Measurements from ENCODE around the gene SATB1. TPM values are rescaled to one million over a fixed set of nuclear protein-coding genes. Genes with fewer than 3 reads are reported as not detected.

The SATB1 gene
- total and polyA plus RNA-seq, 2 of the 8 experiments (the other 6 are each of a cell fraction or from before 2014, with no cell fraction given): 18.8 to 28.0 TPM

DNA sequence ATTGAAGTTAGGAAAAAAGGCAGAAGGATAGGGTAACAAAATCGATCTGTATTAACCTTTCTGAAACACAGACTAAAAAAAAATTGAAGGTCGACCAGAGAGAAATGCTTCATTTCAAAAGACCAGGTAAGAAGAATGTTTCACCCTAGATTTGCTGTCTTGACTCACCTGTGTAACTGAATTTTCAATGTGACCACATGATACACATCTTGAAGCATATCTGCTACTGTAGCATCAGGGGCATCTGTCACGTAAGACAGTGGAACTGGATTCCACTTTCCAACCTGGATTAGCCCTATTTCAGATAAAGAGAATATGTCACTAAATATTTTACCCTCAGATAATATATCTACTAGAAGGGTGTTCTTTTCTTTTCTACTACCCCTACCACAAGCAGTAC lies 9.3 kb downstream of the SATB1 start:
- H2BK12ac ChIP-seq (ENCODE audit: low read depth, low read length): no peak overlapping the region
- no peak overlapping the region for H2AFZ ChIP-seq (ENCODE audit: low read length)
- CTCF ChIA-PET (ENCODE audit: partially characterized antibody): no interaction called here
- no peak overlapping the region for H3K4me2 ChIP-seq (ENCODE audit: insufficient read depth in 1 of 2, low read depth in 2 of 2, low read length in 2 of 2)
- no peak overlapping the region for H4K91ac ChIP-seq (replicated peaks; ENCODE audit: insufficient read length, low read length)
- H3K79me1 ChIP-seq (ENCODE audit: low read depth, low read length): no peaks in the 10 kb centered on the region
- no peak overlapping the region for H3K18ac ChIP-seq (ENCODE audit: extremely low read depth, low read length)
- DNase-seq (ENCODE audit: low read depth in 1 of 2, low spot score in 2 of 2) (no peak), FAIRE-seq (no peak)
- no peak overlapping the region for H3K4ac ChIP-seq (replicated peaks; ENCODE audit: insufficient read length, low read depth, low read length)
- POLR2A ChIA-PET (ENCODE audit: partially characterized antibody): no interaction called here
- H3K9ac ChIP-seq (replicated peaks in 1 of 4; ENCODE audit: extremely low read depth in 1 of 4, low read depth in 3 of 4, low read length in 3 of 4): no peak overlapping the region
- no peak overlapping the region for H2BK20ac ChIP-seq (ENCODE audit: low read length)
- H3K4me1 ChIP-seq (replicated peaks in 1 of 4; ENCODE audit: control insufficient read depth in 3 of 4, insufficient read depth in 4 of 4, low read length in 3 of 4): no peaks in the 10 kb centered on the region
- H3K27ac ChIP-seq (ENCODE audit: low read depth, low read length): no peak overlapping the region
- no peaks in the 10 kb centered on the region for H3K9me3 ChIP-seq (ENCODE audit: insufficient read depth in 2 of 2, low read depth in 1 of 2, low read length in 1 of 2)
- no peak overlapping the region for H4K5ac ChIP-seq (ENCODE audit: insufficient read length, low read depth, low read length)
- H3K27me3 ChIP-seq (replicated peaks in 1 of 4; ENCODE audit: control insufficient read depth in 3 of 4, extremely low read depth in 1 of 4, insufficient read depth in 3 of 4, low read length in 3 of 4): no peaks in the 10 kb centered on the region
- no peak overlapping the region for H3K14ac ChIP-seq (ENCODE audit: insufficient read length)
- no peak overlapping the region for H3K4me3 ChIP-seq (ENCODE audit: extremely low read depth in 1 of 4, insufficient read depth in 2 of 4, low read depth in 3 of 4, low read length in 4 of 4)
- H4K20me1 ChIP-seq (replicated peaks in 1 of 2; ENCODE audit: control insufficient read depth in 1 of 2, insufficient read depth in 2 of 2, low read length in 2 of 2): no peaks in the 10 kb centered on the region
- H3K56ac ChIP-seq (replicated peaks; ENCODE audit: insufficient read length, low read depth, low read length): no peak overlapping the region
- no peaks in the 10 kb centered on the region for H3K23me2 ChIP-seq (ENCODE audit: low read depth, low read length)
- H2BK5ac ChIP-seq (ENCODE audit: low read depth, low read length): no peak overlapping the region
- no peak overlapping the region for H2BK120ac ChIP-seq (replicated peaks; ENCODE audit: low read depth, low read length)
- no peak overlapping the region for H3K23ac ChIP-seq (ENCODE audit: insufficient read length)
- peaks cover 4 to 30% (median 12%) of the 10 kb centered on the region in 4 experiments; a peak in 6 of 8 replicates for H3K36me3 ChIP-seq (ENCODE audit: control insufficient read depth in 2 of 4, insufficient read depth in 4 of 4, low read length in 3 of 4)
- WGBS, 2 experiments (ENCODE audit: extremely low coverage in 1 of 2, insufficient coverage in 1 of 2, insufficient read length in 1 of 2, insufficient replicate concordance in 2 of 2, low coverage in 1 of 2, low lambda C conversion rate in 2 of 2, missing lambda C conversion rate in 1 of 2): 86% methylated on average over 3 of the region's 3 CpGs; no CpG with 5 or more reads in 1 of the 2 experiments
- no peak overlapping the region for H2AK5ac ChIP-seq (ENCODE audit: low read depth, low read length)
- no peaks in the 10 kb centered on the region for H3K79me2 ChIP-seq (ENCODE audit: control insufficient read depth in 1 of 2, insufficient read depth in 2 of 2, low read length in 2 of 2)
- no peak overlapping the region for H2BK15ac ChIP-seq (ENCODE audit: low read length)
- no peak overlapping the region for H4K8ac ChIP-seq (ENCODE audit: extremely low read depth, insufficient read depth, low read length)
- TF ChIP-seq TCF12 (IDR thresholded peaks at IDR 0.05; ENCODE audit: low read depth, low read length) (no peak), POLR2A (IDR thresholded peaks at IDR 0.05; ENCODE audit: control extremely low read depth in 1 of 2, low read depth in 2 of 2, low read length in 2 of 2) (no peak), TAF7 (optimal IDR thresholded peaks at IDR 0.05; ENCODE audit: borderline replicate concordance, low read depth, low read length) (no peak), SP4 (IDR thresholded peaks at IDR 0.05; ENCODE audit: low read length) (no peak), BCL11A (IDR thresholded peaks at IDR 0.05; ENCODE audit: low read depth in 2 of 2, low read length in 2 of 2) (no peak), GTF2F1 (IDR thresholded peaks at IDR 0.05; ENCODE audit: borderline replicate concordance, low read depth, low read length) (no peak), SRF (IDR thresholded peaks at IDR 0.05; ENCODE audit: low read depth, low read length) (no peak), CBX8 (IDR thresholded peaks at IDR 0.05; ENCODE audit: borderline replicate concordance, low read depth, low read length) (no peak), YY1 (IDR thresholded peaks at IDR 0.05; ENCODE audit: low read depth, low read length) (no peak), SIRT6 (IDR thresholded peaks at IDR 0.05; ENCODE audit: low read length) (no peak), RXRA (IDR thresholded peaks at IDR 0.05; ENCODE audit: insufficient read depth, low read depth, low read length) (no peak), SIN3A (conservative IDR thresholded peaks at IDR 0.05 in 1 of 2, IDR thresholded peaks at IDR 0.05 in 1 of 2; ENCODE audit: low read depth in 1 of 2, low read length in 2 of 2) (no peak), SAP30 (IDR thresholded peaks at IDR 0.05; ENCODE audit: insufficient read depth, insufficient replicate concordance, low read length) (no peak)
- TF ChIP-seq, protein P1, sequence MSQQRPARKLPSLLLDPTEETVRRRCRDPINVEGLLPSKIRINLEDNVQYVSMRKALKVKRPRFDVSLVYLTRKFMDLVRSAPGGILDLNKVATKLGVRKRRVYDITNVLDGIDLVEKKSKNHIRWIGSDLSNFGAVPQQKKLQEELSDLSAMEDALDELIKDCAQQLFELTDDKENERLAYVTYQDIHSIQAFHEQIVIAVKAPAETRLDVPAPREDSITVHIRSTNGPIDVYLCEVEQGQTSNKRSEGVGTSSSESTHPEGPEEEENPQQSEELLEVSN (IDR thresholded peaks at IDR 0.05): no peak

All from H1 (cell line).